Measurements from ENCODE around the gene MAP7D1. TPM values are rescaled to one million over a fixed set of nuclear protein-coding genes. Genes with fewer than 3 reads are reported as not detected.
A peak's percentile ranks its signal among the peaks of the same experiment; 100 is the strongest.

The MAP7D1 gene
- total and polyA plus RNA-seq, 2 donors from 2014 or later, result 47.5 to 78.7 TPM

GRCh38 chr1:36172983-36173382 lies 17.0 kb downstream of the MAP7D1 start:
- Histone ChIP-seq H3K36me3 (ENCODE audit: control insufficient read depth in 2 of 3, insufficient read depth in 3 of 3, low read length in 3 of 3) (peaks cover 9 to 32% (median 29%) of the 10 kb centered on the region in 3 donors), H3K9me3 (ENCODE audit: control insufficient read depth in 2 of 3, insufficient read depth in 1 of 3, low read length in 3 of 3) (no peaks in the 10 kb centered on the region), H3K27me3 (ENCODE audit: control insufficient read depth, insufficient read depth, low read length) (no peaks in the 10 kb centered on the region), H3K4me1 (ENCODE audit: control insufficient read depth in 2 of 3, insufficient read depth in 2 of 3, low read depth in 1 of 3, low read length in 3 of 3) (peaks cover 0 to 6% (median 4%) of the 10 kb centered on the region in 3 donors), H3K27ac (ENCODE audit: low read depth in 2 of 2, low read length in 2 of 2) (no peak overlapping the region), H3K4me3 (ENCODE audit: low read length in 3 of 3) (no peak overlapping the region), H3K9ac (ENCODE audit: low read length in 3 of 3) (no peak overlapping the region)
- TF ChIP-seq, protein P1, sequence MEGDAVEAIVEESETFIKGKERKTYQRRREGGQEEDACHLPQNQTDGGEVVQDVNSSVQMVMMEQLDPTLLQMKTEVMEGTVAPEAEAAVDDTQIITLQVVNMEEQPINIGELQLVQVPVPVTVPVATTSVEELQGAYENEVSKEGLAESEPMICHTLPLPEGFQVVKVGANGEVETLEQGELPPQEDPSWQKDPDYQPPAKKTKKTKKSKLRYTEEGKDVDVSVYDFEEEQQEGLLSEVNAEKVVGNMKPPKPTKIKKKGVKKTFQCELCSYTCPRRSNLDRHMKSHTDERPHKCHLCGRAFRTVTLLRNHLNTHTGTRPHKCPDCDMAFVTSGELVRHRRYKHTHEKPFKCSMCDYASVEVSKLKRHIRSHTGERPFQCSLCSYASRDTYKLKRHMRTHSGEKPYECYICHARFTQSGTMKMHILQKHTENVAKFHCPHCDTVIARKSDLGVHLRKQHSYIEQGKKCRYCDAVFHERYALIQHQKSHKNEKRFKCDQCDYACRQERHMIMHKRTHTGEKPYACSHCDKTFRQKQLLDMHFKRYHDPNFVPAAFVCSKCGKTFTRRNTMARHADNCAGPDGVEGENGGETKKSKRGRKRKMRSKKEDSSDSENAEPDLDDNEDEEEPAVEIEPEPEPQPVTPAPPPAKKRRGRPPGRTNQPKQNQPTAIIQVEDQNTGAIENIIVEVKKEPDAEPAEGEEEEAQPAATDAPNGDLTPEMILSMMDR (IDR thresholded peaks at IDR 0.05; ENCODE audit: borderline replicate concordance, extremely low read depth, insufficient read depth), result no peak
- intact Hi-C loops (cut with DNase I), result no loop called here
- no peak for FAIRE-seq
- DNase-seq, result no peak

GRCh38 chr1:36174713-36175112 lies 18.8 kb downstream of the MAP7D1 start:
- H3K27me3 ChIP-seq (ENCODE audit: control insufficient read depth, insufficient read depth, low read length), result no peaks in the 10 kb centered on the region
- no peak overlapping the region for H3K9ac ChIP-seq (ENCODE audit: low read length in 3 of 3)
- H3K36me3 ChIP-seq (ENCODE audit: control insufficient read depth in 2 of 3, insufficient read depth in 3 of 3, low read length in 3 of 3), result peaks cover 9 to 36% (median 32%) of the 10 kb centered on the region in 3 donors
- peak overlapping the region in 1 of 2 donors; percentile 33 for H3K27ac ChIP-seq (ENCODE audit: low read depth in 2 of 2, low read length in 2 of 2)
- TF ChIP-seq, protein P1 (IDR thresholded peaks at IDR 0.05; ENCODE audit: borderline replicate concordance, extremely low read depth, insufficient read depth), result no peak
- intact Hi-C loops (cut with DNase I), result no loop called here
- peaks cover 0 to 6% (median 4%) of the 10 kb centered on the region in 3 donors for H3K4me1 ChIP-seq (ENCODE audit: control insufficient read depth in 2 of 3, insufficient read depth in 2 of 3, low read depth in 1 of 3, low read length in 3 of 3)
- H3K4me3 ChIP-seq (ENCODE audit: low read length in 3 of 3), result no peak overlapping the region
- no peaks in the 10 kb centered on the region for H3K9me3 ChIP-seq (ENCODE audit: control insufficient read depth in 2 of 3, insufficient read depth in 1 of 3, low read length in 3 of 3)
- FAIRE-seq (no peak), DNase-seq (peak in 2 of 5 donors; percentile 29 to 51)

- intact Hi-C loops (cut with DNase I), result no loop called here
- H3K36me3 ChIP-seq (ENCODE audit: control insufficient read depth in 2 of 3, insufficient read depth in 3 of 3, low read length in 3 of 3), result peaks cover 9 to 39% (median 36%) of the 10 kb centered on the region in 3 donors
- H3K4me3 ChIP-seq (ENCODE audit: low read length in 3 of 3), result no peak overlapping the region
- no peaks in the 10 kb centered on the region for H3K27me3 ChIP-seq (ENCODE audit: control insufficient read depth, insufficient read depth, low read length)
- no peak overlapping the region for H3K9ac ChIP-seq (ENCODE audit: low read length in 3 of 3)
- H3K4me1 ChIP-seq (ENCODE audit: control insufficient read depth in 2 of 3, insufficient read depth in 2 of 3, low read depth in 1 of 3, low read length in 3 of 3), result peaks cover 0 to 6% (median 4%) of the 10 kb centered on the region in 3 donors
- TF ChIP-seq, protein P1 (IDR thresholded peaks at IDR 0.05; ENCODE audit: borderline replicate concordance, extremely low read depth, insufficient read depth), result no peak
- H3K9me3 ChIP-seq (ENCODE audit: control insufficient read depth in 2 of 3, insufficient read depth in 1 of 3, low read length in 3 of 3), result no peaks in the 10 kb centered on the region
- H3K27ac ChIP-seq (ENCODE audit: low read depth in 2 of 2, low read length in 2 of 2), result peak overlapping the region; percentile 33
- no peak for FAIRE-seq
- peak in 4 of 5 donors; percentile 67 to 82 (median 76) for DNase-seq
Measured at GRCh38 chr1:36175137-36176095, 19.5 kb downstream of the MAP7D1 start.
